GM19023 (cell line): ENCODE measurements around the gene SEMA3G.

Source experiments
- ATAC-seq: cut with Tn5 transposase; IDR thresholded peaks from one replicate; pipeline ENCODE4 v1.9.1; 2021; ENCODE audit warnings: mild to moderate bottlenecking, moderate library complexity; ENCODE audit not compliant: unreplicated experiment

The SEMA3G gene

DNA sequence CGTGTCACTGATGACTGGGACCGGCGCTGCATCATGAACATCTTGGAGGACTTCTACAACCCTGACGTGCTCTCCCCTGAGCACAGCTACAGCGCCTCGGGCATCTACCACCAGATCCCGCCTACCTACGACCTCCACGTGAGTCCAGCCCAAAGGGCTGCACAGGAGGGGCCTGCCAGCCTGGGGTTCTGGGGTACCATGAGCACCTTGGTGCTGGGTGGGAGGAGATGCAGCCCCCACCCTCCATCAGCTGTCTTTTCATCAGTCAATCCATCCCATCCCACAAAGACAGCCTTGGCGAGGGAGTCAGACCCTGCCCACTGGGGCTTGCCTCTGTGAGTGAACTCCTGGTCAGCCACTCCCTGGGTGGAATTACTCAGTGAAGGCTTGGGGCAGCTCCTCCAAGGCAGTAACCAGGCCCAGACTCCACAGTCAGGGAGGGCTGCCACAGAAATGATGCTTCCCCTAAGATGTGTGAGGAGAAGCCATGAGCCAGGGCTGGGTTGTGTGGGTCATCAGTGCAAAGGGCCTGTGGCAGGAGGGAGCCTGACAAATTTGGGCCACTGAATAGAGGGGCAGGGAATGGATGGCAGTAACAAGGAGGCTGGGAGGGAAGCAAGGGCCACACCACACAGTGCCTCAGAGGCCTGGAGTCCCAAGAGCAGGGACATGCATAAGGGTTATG, 47.9 kb downstream of the SEMA3G start:
- ATAC-seq = no peak

DNA sequence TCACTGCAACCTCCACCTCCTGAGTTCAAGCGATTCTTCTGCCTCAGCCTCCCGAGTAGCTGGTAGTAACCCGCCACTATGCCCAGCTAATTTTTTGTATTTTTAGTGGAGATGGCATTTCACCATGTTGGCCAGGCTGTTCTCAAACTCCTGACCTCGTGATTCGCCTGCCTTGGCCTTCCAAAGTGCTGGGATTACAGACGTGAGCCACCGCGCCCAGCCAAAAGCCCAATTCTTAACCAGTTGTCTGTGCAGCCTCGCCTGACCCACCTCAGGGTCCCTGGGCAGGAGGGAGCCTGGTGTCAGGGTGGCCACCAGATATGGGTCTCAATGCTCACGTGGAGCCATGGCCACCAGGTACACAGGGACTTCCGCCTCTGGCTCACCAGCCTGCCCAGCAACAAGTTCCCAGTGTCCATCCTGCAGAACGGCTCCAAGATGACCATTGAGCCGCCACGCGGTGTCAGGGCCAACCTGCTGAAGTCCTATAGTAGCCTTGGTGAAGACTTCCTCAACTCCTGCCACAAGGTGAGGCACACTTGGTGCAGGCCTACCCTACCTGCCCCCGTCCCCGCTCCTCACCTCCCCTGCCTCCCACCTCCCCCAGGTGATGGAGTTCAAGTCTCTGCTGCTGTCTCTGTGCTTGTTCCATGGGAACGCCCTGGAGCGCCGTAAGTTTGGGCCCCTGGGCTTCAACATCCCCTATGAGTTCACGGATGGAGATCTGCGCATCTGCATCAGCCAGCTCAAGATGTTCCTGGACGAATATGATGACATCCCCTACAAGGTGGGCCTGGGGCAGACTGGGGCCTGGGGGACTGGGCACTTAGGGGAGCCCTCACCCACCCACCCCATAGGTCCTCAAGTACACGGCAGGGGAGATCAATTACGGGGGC, 48.6 kb downstream of the SEMA3G start:
- ATAC-seq = no peak

DNA sequence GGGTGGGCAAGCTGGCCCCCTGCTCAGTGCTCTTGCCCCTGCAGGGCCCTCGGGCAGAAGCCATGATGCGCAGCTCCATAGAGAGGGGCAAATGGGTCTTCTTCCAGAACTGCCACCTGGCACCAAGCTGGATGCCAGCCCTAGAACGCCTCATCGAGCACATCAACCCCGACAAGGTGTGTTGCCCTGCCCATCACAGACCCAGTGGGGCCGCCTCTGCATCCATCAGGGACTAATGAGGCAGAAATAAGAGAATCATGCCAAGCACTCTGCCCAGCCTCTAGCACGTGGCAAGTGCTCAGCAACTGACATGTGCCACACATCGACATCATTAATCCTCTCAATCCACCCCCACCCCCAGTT, 49.4 kb downstream of the SEMA3G start:
- ATAC-seq = no peak

DNA sequence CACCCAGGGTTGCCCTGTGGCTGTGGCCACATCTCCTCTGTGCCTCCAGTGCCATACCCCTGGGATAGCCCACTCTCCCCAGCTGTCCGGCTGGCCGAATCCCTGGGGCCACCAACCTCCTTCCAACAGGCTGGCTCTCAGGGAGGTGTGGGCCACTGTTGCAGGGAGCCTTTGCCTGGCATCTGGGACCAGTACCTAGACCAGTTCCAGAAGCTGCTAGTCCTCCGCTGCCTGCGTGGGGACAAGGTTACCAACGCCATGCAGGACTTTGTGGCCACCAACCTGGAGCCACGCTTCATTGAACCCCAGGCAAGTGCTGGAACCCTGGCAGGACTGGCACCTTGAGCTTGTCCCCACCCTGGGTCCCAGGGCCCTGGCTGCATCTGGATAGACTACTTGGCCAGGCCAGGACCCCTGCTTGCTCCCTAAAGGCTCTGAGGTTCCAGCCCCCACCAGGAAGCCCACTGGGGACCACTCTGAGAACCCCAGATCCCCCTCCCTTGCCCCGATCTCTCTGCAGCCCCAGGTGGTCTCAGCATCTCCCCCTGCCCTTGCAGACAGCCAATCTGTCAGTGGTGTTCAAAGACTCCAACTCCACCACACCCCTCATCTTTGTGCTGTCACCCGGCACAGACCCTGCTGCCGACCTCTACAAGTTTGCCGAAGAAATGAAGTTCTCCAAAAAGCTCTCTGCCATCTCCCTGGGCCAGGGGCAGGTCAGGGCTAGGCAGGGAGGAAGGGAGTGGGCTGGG, 50.0 kb downstream of the SEMA3G start:
- no peak for ATAC-seq

DNA sequence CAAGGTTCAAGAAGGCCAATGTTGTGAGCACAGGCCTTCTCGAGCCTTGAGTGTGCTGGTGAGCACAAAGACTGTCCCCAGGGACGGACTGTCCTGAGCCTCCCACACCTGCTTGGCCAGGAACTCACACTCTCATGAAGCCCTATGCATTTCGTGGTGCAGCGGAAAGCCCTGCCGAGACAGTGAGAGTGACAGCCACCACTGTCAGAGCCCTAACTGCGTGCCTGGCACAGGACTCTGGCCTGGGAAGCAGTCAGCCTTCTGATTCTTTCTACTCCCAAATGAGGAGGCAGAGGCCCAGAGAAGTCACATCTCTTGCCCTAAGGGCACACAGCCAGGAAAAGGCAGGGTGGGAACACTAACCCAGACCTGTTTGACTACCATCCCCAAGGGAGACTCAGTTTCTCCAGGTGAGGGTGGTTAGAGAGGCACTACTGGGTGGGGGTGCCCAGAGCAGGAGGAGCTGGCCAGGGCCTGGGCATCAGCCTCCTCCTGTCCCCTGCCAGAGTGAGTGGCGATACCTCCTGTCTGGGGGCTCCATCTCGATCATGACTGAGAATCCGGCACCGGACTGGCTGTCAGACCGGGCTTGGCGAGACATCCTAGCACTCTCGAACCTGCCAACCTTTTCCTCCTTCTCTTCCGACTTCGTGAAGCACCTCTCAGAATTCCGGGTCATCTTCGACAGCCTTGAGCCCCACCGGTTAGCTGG, 50.8 kb downstream of the SEMA3G start:
- ATAC-seq = no peak

DNA sequence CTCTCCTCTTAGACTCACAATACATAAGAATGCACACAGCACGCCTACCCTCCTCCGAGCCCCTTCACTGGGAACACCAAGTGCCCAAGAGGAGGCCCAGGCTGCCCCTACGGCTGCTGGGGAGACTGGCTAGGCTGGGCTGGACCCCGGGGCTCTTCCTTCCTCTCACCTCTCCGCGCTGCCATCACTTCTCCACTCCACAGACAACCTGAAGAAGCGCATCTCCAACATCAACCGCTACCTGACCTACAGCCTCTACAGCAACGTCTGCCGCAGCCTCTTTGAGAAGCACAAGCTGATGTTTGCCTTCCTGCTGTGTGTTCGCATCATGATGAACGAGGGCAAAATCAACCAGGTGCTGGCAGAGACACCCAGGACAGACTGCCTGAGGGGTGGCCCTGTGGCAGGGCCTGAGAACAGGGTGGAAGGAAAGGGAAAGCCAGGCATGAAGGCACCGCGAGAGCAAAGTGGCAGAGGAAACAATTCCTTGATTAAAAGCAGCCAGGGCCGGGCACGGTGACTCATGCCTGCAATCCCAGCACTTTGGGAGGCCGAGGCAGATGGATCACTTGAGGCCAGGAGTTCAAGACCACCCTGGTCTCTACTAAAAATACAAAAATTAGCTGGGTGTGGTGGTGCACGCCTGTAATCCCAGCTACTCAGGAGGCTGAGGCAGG, 51.6 kb downstream of the SEMA3G start:
- no peak for ATAC-seq

DNA sequence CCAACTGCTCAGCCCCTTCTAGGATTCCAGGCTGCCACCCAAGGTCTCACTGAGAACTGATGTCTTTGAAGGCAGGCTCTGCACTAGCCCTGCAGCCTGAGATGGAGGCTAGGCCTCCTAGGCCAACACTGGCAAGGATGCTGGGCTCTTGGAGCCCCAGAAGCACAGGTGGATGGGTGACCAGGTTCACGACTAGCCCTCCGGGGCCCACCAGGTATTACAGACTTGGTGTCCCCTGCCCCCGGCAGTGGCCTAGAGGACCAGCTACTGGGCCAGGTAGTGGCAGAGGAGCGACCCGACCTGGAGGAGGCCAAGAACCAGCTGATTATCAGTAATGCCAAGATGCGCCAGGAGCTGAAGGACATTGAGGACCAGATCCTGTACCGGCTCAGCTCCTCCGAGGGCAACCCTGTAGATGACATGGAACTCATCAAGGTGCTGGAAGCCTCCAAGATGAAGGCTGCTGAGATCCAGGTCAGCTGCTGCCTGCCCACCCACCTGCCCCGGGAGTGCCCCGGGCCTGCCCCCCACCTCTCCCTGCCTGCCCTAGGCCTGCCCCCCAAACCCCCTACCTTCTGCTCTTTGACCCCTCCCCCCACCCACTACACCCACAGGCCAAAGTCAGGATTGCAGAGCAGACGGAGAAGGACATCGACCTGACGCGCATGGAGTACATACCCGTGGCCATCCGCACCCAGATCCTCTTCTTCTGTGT, 52.5 kb downstream of the SEMA3G start:
- ATAC-seq = no peak

DNA sequence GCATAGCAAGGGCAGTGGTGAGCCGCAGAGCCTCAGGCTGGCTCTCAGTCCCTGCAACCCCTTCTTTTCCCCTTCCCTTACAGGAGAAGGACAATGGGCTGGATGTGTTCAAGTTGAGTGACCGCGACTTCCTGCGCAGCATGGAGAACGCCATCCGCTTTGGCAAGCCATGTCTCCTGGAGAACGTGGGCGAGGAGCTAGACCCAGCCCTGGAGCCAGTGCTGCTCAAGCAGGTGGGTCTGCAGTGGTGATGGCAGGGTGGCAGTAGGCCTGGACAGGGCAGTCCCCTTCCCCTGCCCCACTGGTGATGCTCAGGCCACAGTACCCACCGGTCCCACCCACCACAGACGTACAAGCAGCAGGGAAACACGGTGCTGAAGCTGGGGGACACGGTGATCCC, 53.8 kb downstream of the SEMA3G start:
- no peak for ATAC-seq

DNA sequence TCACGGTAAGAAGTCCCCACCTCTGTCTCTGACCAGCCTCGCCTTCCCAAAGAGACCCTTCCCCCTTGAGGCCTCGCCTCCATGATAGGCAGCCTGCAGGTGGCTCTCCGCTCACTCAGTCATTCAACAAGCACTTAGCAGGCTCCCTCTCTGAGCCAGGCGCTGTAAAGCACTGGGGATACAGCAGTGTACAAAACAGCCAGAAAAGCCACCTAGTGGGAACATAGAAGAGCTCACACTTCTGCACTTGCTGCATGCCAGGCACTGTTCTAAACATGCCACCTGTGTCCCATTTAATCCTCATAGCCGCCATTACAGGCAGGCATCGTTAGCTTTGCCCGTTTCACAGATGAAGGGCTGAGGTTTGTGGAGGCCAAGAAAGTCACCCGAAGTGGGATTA, 56.0 kb downstream of the SEMA3G start:
- ATAC-seq = no peak

DNA sequence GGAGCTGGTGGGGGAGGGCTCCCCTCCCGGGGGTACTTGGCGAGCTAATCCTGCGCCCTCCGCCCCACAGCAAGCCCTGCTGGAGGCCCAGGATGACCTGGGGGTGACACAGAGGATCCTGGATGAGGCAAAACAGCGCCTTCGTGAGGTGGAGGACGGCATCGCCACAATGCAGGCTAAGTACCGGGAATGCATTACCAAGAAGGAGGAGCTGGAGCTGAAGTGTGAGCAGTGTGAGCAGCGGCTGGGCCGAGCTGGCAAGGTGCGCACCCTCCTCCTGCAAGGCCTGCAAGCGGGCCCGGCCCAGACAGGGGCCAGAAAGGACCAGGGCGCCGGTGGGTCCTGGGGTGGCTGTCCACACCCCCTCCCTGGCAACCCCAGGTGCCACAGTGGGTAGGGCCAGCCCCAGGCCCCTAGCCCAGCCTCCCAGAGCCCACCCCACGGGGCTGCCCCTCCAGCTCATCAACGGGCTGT, 56.5 kb downstream of the SEMA3G start:
- ATAC-seq = no peak

DNA sequence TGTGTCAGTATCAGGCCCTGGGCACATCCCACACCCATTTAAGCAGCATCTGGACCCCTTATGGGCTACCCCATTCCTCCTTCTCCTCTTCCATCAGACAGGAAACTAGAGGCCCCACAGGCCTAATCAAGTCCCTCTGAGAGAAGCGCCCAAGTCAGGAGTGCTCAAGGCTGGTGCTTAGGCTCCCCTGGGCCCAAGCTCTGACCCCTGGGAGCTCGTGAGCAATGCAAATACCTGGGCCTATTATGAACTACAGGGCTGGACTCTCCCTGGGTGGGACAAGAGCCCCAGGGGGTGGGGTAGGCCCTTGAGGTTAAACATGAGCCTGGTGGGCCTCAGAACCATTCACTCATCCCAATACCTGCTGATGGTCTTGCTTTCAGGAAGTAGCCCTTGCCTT, 57.4 kb downstream of the SEMA3G start:
- no peak for ATAC-seq

DNA sequence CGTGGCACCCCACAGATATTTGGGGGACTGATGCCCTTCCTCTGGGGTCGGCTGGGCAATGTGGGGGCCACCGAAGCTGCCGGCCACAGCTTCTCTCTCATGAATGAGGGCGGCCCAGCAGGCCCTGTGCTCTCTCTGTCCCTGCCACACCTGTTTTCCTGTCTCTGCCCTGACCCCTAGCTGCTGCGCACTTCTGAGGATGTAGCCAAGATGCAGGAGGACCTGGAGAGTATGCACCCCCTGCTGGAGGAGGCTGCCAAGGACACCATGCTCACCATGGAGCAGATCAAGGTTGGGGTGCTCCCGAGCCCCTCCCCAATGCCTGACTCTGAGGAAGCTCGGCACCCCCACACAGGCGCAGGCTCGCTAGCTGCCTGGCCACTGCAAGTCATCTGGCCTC, 59.7 kb downstream of the SEMA3G start:
- ATAC-seq = no peak

DNA sequence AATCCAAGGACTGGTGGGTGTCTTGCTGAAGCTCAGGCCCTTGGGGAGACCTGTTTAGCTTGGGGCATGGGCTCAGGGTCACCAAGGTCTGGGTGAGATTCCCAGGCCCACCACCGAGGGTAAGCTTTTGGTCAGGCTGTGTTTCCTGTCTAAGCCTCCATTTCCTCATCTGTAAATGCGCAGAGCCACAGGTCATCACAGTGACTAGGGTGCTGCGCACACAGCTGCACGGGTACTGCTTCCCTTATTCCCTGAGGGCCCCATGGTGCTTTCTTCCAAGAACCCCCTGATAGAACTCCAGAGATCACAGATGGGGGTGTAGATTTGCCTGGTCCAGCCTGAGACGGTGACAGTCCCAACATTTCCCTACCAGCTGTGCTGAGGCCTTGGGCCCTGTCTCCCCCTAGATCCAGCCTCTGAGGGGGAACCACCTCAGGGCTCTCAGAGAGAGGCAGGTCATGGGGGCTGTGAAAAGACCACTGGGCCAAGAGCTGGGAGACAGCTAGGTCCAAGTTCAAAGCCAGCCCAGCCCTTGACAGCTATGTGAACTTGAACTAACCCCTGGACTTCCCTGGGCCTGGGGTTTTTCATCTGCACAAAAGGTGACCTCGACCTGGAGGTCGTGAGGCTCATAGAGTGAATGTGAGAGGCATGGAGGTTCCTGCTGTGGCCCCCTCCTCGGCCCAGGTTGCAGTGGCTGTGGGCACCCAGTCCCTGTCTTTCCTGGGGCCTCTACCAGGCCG, 60.7 kb downstream of the SEMA3G start:
- ATAC-seq = no peak

DNA sequence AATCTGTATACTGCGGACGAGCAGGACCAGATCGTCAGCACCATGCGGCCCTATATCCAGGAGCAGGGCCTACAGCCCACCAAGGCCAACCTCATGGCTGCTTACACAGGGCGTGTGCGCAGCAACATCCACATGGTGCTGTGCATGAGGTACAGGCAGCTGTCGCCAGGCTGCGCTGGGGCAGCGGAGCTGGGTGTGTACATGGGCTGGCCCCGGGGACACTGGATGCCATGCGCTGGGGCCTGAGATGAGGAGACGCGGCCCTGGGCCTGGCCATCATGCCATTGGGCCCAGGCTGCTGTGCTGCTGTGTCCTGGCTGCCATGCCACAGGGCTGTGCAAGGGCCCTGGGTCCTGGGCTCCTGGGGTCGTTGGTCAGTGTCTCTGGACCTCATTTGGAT, 61.5 kb downstream of the SEMA3G start:
- no peak for ATAC-seq
